Neural progenitor cell (in vitro differentiated cells): ENCODE results near the gene DYTN.

Source experiments
- EZH2 ChIP-seq: fragments of 200-600 bp; sonication (generic); IDR thresholded peaks from 2 replicates; pipeline ENCODE4 v1.6.1; 2017; ENCODE audit warnings: antibody characterized with exemption, mild to moderate bottlenecking, moderate library complexity
- EZH2phosphoT487 ChIP-seq: fragments of 200-600 bp; sonication (generic); IDR thresholded peaks from 2 replicates; pipeline ENCODE4 v1.6.1; 2017; ENCODE audit warnings: antibody characterized with exemption
- TF ChIP-seq, protein P1 (sequence below): fragments of 200-600 bp; sonication (generic); IDR thresholded peaks from 2 replicates; pipeline ENCODE4 v1.5.1; 2017; ENCODE audit warnings: antibody characterized with exemption, mild to moderate bottlenecking

DNA sequence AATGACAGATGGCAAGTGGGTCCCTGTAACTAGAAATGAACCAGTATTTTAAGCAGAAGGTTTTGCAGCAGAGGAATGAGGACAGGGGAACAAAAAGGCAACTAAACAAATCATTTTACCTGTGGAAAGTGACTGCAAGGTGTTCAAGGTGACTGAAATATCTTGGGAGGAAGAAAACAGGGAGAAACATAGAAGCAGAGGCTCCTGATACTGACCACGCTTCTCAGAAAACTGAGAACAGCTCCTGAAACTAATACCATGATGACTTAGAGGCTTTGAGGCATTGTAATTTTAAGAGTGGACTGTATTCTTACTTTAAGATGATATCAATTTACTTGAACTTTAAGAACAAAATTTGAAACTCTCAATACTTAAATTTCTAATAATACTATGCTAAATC is at the start of gene DYTN:
- TF ChIP-seq, protein P1, sequence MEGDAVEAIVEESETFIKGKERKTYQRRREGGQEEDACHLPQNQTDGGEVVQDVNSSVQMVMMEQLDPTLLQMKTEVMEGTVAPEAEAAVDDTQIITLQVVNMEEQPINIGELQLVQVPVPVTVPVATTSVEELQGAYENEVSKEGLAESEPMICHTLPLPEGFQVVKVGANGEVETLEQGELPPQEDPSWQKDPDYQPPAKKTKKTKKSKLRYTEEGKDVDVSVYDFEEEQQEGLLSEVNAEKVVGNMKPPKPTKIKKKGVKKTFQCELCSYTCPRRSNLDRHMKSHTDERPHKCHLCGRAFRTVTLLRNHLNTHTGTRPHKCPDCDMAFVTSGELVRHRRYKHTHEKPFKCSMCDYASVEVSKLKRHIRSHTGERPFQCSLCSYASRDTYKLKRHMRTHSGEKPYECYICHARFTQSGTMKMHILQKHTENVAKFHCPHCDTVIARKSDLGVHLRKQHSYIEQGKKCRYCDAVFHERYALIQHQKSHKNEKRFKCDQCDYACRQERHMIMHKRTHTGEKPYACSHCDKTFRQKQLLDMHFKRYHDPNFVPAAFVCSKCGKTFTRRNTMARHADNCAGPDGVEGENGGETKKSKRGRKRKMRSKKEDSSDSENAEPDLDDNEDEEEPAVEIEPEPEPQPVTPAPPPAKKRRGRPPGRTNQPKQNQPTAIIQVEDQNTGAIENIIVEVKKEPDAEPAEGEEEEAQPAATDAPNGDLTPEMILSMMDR, result no peak
- TF ChIP-seq EZH2phosphoT487 (no peak), EZH2 (no peak)
